DND-41 (cell line): ENCODE results near the gene BOLA3.

Source experiments
- EZH2 ChIP-seq: IDR thresholded peaks from 3 replicates; pipeline ENCODE4 v1.6.1; 2012; ENCODE audit warnings: borderline replicate concordance, low read depth, mild to moderate bottlenecking, moderate library complexity, low read length, inconsistent platforms; ENCODE audit not compliant: severe bottlenecking
- TF ChIP-seq, protein P1 (sequence below): IDR thresholded peaks from 2 replicates; pipeline ENCODE4 v1.5.1; 2012; ENCODE audit warnings: borderline replicate concordance, low read length, moderate library complexity, mild to moderate bottlenecking; ENCODE audit not compliant: poor library complexity, severe bottlenecking; ENCODE audit errors: extremely low read depth

DNA sequence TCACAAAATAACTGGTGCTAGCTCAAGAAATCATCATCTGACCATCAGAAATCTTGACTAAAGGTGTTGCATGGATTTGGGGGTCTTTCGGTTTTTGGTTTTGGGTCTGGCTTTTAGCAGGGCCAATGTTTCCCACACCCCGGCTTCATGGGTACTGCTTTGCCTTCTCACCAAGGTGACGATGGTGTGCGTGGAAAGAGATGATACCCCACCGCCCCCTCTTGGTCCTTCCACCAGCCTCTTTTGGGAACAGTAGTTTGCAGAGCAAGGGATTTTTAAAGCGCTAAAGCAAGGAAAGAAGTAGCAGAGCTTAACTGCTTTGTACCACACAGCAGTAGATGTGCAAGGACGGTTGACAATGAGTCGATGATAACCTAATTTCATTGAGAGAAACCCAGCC, 42.3 kb downstream of the BOLA3 start:
- TF ChIP-seq, protein P1, sequence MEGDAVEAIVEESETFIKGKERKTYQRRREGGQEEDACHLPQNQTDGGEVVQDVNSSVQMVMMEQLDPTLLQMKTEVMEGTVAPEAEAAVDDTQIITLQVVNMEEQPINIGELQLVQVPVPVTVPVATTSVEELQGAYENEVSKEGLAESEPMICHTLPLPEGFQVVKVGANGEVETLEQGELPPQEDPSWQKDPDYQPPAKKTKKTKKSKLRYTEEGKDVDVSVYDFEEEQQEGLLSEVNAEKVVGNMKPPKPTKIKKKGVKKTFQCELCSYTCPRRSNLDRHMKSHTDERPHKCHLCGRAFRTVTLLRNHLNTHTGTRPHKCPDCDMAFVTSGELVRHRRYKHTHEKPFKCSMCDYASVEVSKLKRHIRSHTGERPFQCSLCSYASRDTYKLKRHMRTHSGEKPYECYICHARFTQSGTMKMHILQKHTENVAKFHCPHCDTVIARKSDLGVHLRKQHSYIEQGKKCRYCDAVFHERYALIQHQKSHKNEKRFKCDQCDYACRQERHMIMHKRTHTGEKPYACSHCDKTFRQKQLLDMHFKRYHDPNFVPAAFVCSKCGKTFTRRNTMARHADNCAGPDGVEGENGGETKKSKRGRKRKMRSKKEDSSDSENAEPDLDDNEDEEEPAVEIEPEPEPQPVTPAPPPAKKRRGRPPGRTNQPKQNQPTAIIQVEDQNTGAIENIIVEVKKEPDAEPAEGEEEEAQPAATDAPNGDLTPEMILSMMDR = no peak
- TF ChIP-seq EZH2 = no peak
